H1 (cell line): ENCODE results near the gene MARCHF3.

ENCODE experiments used
- BCL11A ChIP-seq, 2 experiments: IDR thresholded peaks; one replicate each; pipeline ENCODE4 v1.6.1; 2011; ENCODE audit warnings: low read depth in 2 of 2, low read length in 2 of 2, mild to moderate bottlenecking in 2 of 2
- BRCA1 ChIP-seq: IDR thresholded peaks from 2 replicates; pipeline ENCODE4 v1.6.1; 2012; ENCODE audit warnings: low read depth, low read length, improper control_type of control experiment
- EGR1 ChIP-seq: IDR thresholded peaks from 2 replicates; pipeline ENCODE4 v1.6.1; 2011; ENCODE audit warnings: low read depth, low read length, borderline replicate concordance
- EZH2 ChIP-seq: fragments of 200-600 bp; sonication (generic); IDR thresholded peaks from 2 replicates; pipeline ENCODE4 v1.7.1; 2012; ENCODE audit warnings: low read depth, mild to moderate bottlenecking, moderate library complexity, low read length, inconsistent platforms; ENCODE audit not compliant: severe bottlenecking
- FOSL1 ChIP-seq: IDR thresholded peaks from 2 replicates; pipeline ENCODE4 v1.6.1; 2011; ENCODE audit warnings: mild to moderate bottlenecking, low read depth, low read length, moderate library complexity; ENCODE audit not compliant: insufficient read depth
- POLR2A ChIP-seq, 2 experiments: IDR thresholded peaks; 1 replicate in 1 of 2; 2 replicates in 1 of 2; pipeline ENCODE4 v1.6.1; 2011; ENCODE audit warnings: low read depth in 2 of 2, low read length in 2 of 2, mild to moderate bottlenecking in 2 of 2; ENCODE audit errors: control extremely low read depth in 1 of 2
- RAD21 ChIP-seq, 2 experiments: IDR thresholded peaks in 1 of 2; conservative IDR thresholded peaks in 1 of 2; 2 replicates each; pipeline ENCODE4 v1.6.1; 2011; ENCODE audit warnings: low read depth in 2 of 2, low read length in 2 of 2, improper control_type of control experiment in 1 of 2, inconsistent platforms in 1 of 2, mild to moderate bottlenecking in 1 of 2, moderate library complexity in 1 of 2
- RNF2 ChIP-seq: fragments of 200-900, 300-1000 bp; sonication (generic); IDR thresholded peaks from 2 replicates; pipeline ENCODE4 v1.7.1; 2016; ENCODE audit warnings: borderline replicate concordance, low read depth, mild to moderate bottlenecking, antibody characterized with exemption, low read length; ENCODE audit not compliant: poor library complexity, severe bottlenecking; ENCODE audit errors: missing control alignments
- TCF12 ChIP-seq: IDR thresholded peaks from 2 replicates; pipeline ENCODE4 v1.6.1; 2011; ENCODE audit warnings: low read depth, mild to moderate bottlenecking, low read length
- TF ChIP-seq, protein P1 (sequence below), 3 experiments: IDR thresholded peaks; 1 replicate in 2 of 3; 2 replicates in 1 of 3; pipeline versions ENCODE4 v1.5.1 to v1.6.1; 2011; ENCODE audit warnings: low read length in 3 of 3, mild to moderate bottlenecking in 3 of 3, inconsistent platforms in 2 of 3, low read depth in 1 of 3, moderate library complexity in 1 of 3; ENCODE audit not compliant: insufficient read depth in 1 of 3; ENCODE audit errors: control extremely low read depth in 1 of 3
- TF ChIP-seq, protein P2 (sequence below): IDR thresholded peaks from 2 replicates; pipeline ENCODE4 v1.6.1; 2012; ENCODE audit warnings: inconsistent platforms

DNA sequence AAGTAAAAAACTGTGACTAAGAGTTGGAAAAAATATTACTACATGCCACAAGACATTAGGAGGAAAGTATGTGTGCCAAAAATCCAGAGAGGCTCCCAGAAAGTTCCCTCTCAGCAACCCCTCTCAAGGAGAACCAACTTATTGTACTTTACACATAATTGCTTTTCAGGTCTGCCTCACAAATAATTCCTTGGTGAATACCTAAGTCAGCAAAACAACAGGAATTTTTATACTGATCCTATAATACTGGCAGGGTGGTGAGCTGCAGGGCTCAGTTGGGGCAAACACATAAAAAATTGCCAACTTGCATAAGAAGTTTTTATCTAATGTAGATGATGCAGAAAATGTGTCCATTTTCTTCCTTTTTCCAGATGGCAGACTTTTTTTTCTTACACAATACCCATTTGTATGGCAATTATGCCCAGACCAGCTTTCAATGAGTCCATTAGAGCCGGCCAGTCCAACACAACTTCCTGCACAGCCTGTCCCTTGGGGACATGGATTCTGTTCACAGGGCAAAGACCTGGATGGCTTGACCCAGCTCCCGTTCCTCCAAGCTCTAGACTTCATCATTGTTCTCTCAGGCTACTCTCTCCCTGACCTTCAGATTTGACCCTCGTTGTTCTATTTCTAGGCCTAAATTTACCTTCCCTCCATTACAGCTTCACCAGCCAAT is 31.3 kb downstream of the MARCHF3 start:
- TF ChIP-seq, protein P1, sequence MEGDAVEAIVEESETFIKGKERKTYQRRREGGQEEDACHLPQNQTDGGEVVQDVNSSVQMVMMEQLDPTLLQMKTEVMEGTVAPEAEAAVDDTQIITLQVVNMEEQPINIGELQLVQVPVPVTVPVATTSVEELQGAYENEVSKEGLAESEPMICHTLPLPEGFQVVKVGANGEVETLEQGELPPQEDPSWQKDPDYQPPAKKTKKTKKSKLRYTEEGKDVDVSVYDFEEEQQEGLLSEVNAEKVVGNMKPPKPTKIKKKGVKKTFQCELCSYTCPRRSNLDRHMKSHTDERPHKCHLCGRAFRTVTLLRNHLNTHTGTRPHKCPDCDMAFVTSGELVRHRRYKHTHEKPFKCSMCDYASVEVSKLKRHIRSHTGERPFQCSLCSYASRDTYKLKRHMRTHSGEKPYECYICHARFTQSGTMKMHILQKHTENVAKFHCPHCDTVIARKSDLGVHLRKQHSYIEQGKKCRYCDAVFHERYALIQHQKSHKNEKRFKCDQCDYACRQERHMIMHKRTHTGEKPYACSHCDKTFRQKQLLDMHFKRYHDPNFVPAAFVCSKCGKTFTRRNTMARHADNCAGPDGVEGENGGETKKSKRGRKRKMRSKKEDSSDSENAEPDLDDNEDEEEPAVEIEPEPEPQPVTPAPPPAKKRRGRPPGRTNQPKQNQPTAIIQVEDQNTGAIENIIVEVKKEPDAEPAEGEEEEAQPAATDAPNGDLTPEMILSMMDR (IDR thresholded peaks at IDR 0.05; ENCODE audit: control extremely low read depth in 1 of 3, insufficient read depth in 1 of 3, low read depth in 1 of 3, low read length in 3 of 3) = no peak
- TF ChIP-seq POLR2A (IDR thresholded peaks at IDR 0.05; ENCODE audit: control extremely low read depth in 1 of 2, low read depth in 2 of 2, low read length in 2 of 2) (no peak), RAD21 (IDR thresholded peaks at IDR 0.05 in 1 of 2, conservative IDR thresholded peaks at IDR 0.05 in 1 of 2; ENCODE audit: low read depth in 2 of 2, low read length in 2 of 2) (no peak), BCL11A (IDR thresholded peaks at IDR 0.05; ENCODE audit: low read depth in 2 of 2, low read length in 2 of 2) (no peak), RNF2 (no peak), EZH2 (no peak), TCF12 (no peak), FOSL1 (no peak), BRCA1 (no peak), EGR1 (no peak)
- TF ChIP-seq, protein P2, sequence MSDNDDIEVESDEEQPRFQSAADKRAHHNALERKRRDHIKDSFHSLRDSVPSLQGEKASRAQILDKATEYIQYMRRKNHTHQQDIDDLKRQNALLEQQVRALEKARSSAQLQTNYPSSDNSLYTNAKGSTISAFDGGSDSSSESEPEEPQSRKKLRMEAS = no peak
